Right lobe of liver (tissue), 4 donors: Measurements from ENCODE around the gene CDC42EP5.

Experiments
- CTCF ChIP-seq, 4 donors: fragments of 200-600 bp in 3 of 4; fragments of 450-650 bp in 1 of 4; IDR thresholded peaks; one replicate each; pipeline versions ENCODE4 v1.5.1 to v1.8.0; 2016 to 2022; ENCODE audit warnings: antibody characterized with exemption in 4 of 4, mild to moderate bottlenecking in 2 of 4
- POLR2A ChIP-seq: fragments of 450-650 bp; IDR thresholded peaks from one replicate; pipeline ENCODE4 v1.6.1; 2017; ENCODE audit warnings: antibody characterized with exemption, mild to moderate bottlenecking
- donor health status: DM: no; HTN: no; CAD: no.
- donor health status: DM: no; HTN: no; CAD: no.
- donor health status: DM: no; HTN: yes; CAD: no.

- TF ChIP-seq CTCF (IDR thresholded peaks at IDR 0.05) (no peak), POLR2A (no peak)
These were observed 3.6 kb downstream of the CDC42EP5 start for GRCh38 chr19:54469496-54469934.
